ENCODE data around the gene ETNK1. TPM values are rescaled to one million over a fixed set of nuclear protein-coding genes. Genes with fewer than 3 reads are reported as not detected.

The ETNK1 gene
- polyA plus RNA-seq, 3 donors = 13.7 to 17.3 (median 16.5) TPM

- H3K27me3 Mint-ChIP-seq (ENCODE audit: low read depth in 3 of 3) = no peaks in the 10 kb centered on the region
- no peaks in the 10 kb centered on the region for H3K9me3 Mint-ChIP-seq
- Histone ChIP-seq H3K4me1 (ENCODE audit: control insufficient read depth in 1 of 2, insufficient read depth in 2 of 2, low read length in 2 of 2) (peaks cover 16 to 25% of the 10 kb centered on the region in 2 donors), H3K27me3 (ENCODE audit: control insufficient read depth in 2 of 2, insufficient read depth in 2 of 2, low read length in 2 of 2) (no peaks in the 10 kb centered on the region), H3K79me2 (ENCODE audit: insufficient read depth, low read length) (no peaks in the 10 kb centered on the region), H3K9me3 (replicated peaks in 1 of 2; ENCODE audit: control insufficient read depth in 1 of 2, insufficient read depth in 1 of 2, low read length in 2 of 2) (no peaks in the 10 kb centered on the region), H2AFZ (ENCODE audit: insufficient read depth, low read depth, low read length, poor library complexity, severe bottlenecking) (no peak overlapping the region), H3K27ac (ENCODE audit: low read depth in 1 of 2, low read length in 2 of 2) (no peak overlapping the region), H3K36me3 (replicated peaks in 1 of 2; ENCODE audit: control insufficient read depth in 1 of 2, insufficient read depth in 2 of 2, low read length in 2 of 2) (no peaks in the 10 kb centered on the region), H3K9ac (ENCODE audit: insufficient read depth, low read length, poor library complexity, severe bottlenecking) (no peak overlapping the region), H4K20me1 (ENCODE audit: insufficient read depth, low read length) (no peaks in the 10 kb centered on the region), H3K4me3 (replicated peaks in 1 of 3; ENCODE audit: low read depth in 2 of 3, low read length in 3 of 3) (no peak overlapping the region), H3K4me2 (replicated peaks; ENCODE audit: extremely low read depth, low read length, poor library complexity, severe bottlenecking) (no peak overlapping the region)
- no CpG with 5 or more reads among the region's 3 CpGs for WGBS (ENCODE audit: insufficient coverage)
- TF ChIP-seq CTCF (IDR thresholded peaks at IDR 0.05) = no peak
- peak overlapping the region in 2 of 7 donors; percentile 18 to 58 for H3K27ac Mint-ChIP-seq
- H3K4me3 Mint-ChIP-seq = no peak overlapping the region
- no peak for DNase-seq
- no peaks in the 10 kb centered on the region for H3K36me3 Mint-ChIP-seq
- peaks cover 23% of the 10 kb centered on the region for H3K4me1 Mint-ChIP-seq
- intact Hi-C loops (cut with micrococcal nuclease) = no loop called here
Observed at GRCh38 chr12:22731236-22731635, 106.3 kb downstream of the ETNK1 start.

- Histone ChIP-seq H3K4me2 (replicated peaks; ENCODE audit: extremely low read depth, low read length, poor library complexity, severe bottlenecking) (no peak overlapping the region), H3K79me2 (ENCODE audit: insufficient read depth, low read length) (no peaks in the 10 kb centered on the region), H3K4me1 (ENCODE audit: control insufficient read depth in 1 of 2, insufficient read depth in 2 of 2, low read length in 2 of 2) (peaks cover 16 to 19% of the 10 kb centered on the region in 2 donors), H3K4me3 (replicated peaks in 1 of 3; ENCODE audit: low read depth in 2 of 3, low read length in 3 of 3) (no peak overlapping the region), H2AFZ (ENCODE audit: insufficient read depth, low read depth, low read length, poor library complexity, severe bottlenecking) (peak overlapping the region; percentile 3), H3K27me3 (ENCODE audit: control insufficient read depth in 2 of 2, insufficient read depth in 2 of 2, low read length in 2 of 2) (no peaks in the 10 kb centered on the region), H4K20me1 (ENCODE audit: insufficient read depth, low read length) (no peaks in the 10 kb centered on the region), H3K9me3 (replicated peaks in 1 of 2; ENCODE audit: control insufficient read depth in 1 of 2, insufficient read depth in 1 of 2, low read length in 2 of 2) (no peaks in the 10 kb centered on the region), H3K9ac (ENCODE audit: insufficient read depth, low read length, poor library complexity, severe bottlenecking) (no peak overlapping the region), H3K27ac (ENCODE audit: low read depth in 1 of 2, low read length in 2 of 2) (no peak overlapping the region), H3K36me3 (replicated peaks in 1 of 2; ENCODE audit: control insufficient read depth in 1 of 2, insufficient read depth in 2 of 2, low read length in 2 of 2) (no peaks in the 10 kb centered on the region)
- Mint-ChIP-seq H3K4me1 (peaks cover 20% of the 10 kb centered on the region), H3K36me3 (no peaks in the 10 kb centered on the region), H3K4me3 (no peak overlapping the region), H3K9me3 (no peaks in the 10 kb centered on the region), H3K27me3 (ENCODE audit: low read depth in 3 of 3) (no peaks in the 10 kb centered on the region), H3K27ac (no peak overlapping the region)
- WGBS (ENCODE audit: insufficient coverage) = 96% methylated on average over 3 of the region's 7 CpGs
- no peak for TF ChIP-seq CTCF (IDR thresholded peaks at IDR 0.05)
- no peak for DNase-seq
- intact Hi-C loops (cut with micrococcal nuclease) = no loop called here
Observed at GRCh38 chr12:22733756-22734155, 108.8 kb downstream of the ETNK1 start.

Data from CD14-positive monocyte (primary cell).